Stimulated activated CD4-positive, alpha-beta T cell treated with anti-CD3 and anti-CD28 coated beads, TNF-alpha, amount 100 ng/mL, for 4 hours (primary cell): ENCODE data around the gene SLC8A1.

Experiments
- DNase-seq, 3 experiments: peaks; one replicate each; pipeline ENCODE4 v3.0.0-alpha.2; 2020; ENCODE audit warnings: low read depth in 3 of 3

SLC8A1 gene

GRCh38 chr2:40155728-40156127 is 296.2 kb downstream of the SLC8A1 start:
- DNase-seq: no peak

GRCh38 chr2:40150266-40150665 is 301.6 kb downstream of the SLC8A1 start:
- DNase-seq: no peak

- no peak for DNase-seq
Measured at GRCh38 chr2:40148334-40148733, 303.6 kb downstream of the SLC8A1 start.

- DNase-seq: no peak
Measured at GRCh38 chr2:40147360-40147759, 304.5 kb downstream of the SLC8A1 start.

GRCh38 chr2:40144022-40144421 is 307.9 kb downstream of the SLC8A1 start:
- no peak for DNase-seq

GRCh38 chr2:40138314-40138713 is 313.6 kb downstream of the SLC8A1 start:
- DNase-seq: no peak

- no peak for DNase-seq
Measured at GRCh38 chr2:40131081-40131704, 320.7 kb downstream of the SLC8A1 start.

- no peak for DNase-seq
Measured at GRCh38 chr2:40130251-40130994, 321.5 kb downstream of the SLC8A1 start.

- no peak for DNase-seq
Measured at GRCh38 chr2:40129725-40130124, 322.2 kb downstream of the SLC8A1 start.

- no peak for DNase-seq
Measured at GRCh38 chr2:40128796-40129195, 323.1 kb downstream of the SLC8A1 start.

- no peak for DNase-seq
Measured at GRCh38 chr2:40127890-40128557, 323.9 kb downstream of the SLC8A1 start.

GRCh38 chr2:40127146-40127545 is 324.7 kb downstream of the SLC8A1 start:
- DNase-seq: no peak

- no peak for DNase-seq
Measured at GRCh38 chr2:40126006-40126405, 325.9 kb downstream of the SLC8A1 start.

- no peak for DNase-seq
Measured at GRCh38 chr2:40123746-40124145, 328.1 kb downstream of the SLC8A1 start.

- DNase-seq: no peak
Measured at GRCh38 chr2:40123326-40123725, 328.6 kb downstream of the SLC8A1 start.

GRCh38 chr2:40120957-40121356 is 330.9 kb downstream of the SLC8A1 start:
- DNase-seq: no peak

- DNase-seq: no peak
Measured at GRCh38 chr2:40120026-40120425, 331.9 kb downstream of the SLC8A1 start.

GRCh38 chr2:40118622-40119021 is 333.3 kb downstream of the SLC8A1 start:
- DNase-seq: no peak

- DNase-seq: no peak
Measured at GRCh38 chr2:40115894-40116293, 336.0 kb downstream of the SLC8A1 start.

GRCh38 chr2:40115348-40115747 is 336.5 kb downstream of the SLC8A1 start:
- DNase-seq: no peak

GRCh38 chr2:40113997-40114396 is 337.9 kb downstream of the SLC8A1 start:
- DNase-seq: no peak

- no peak for DNase-seq
Measured at GRCh38 chr2:40113272-40113968, 338.5 kb downstream of the SLC8A1 start.
